Embryonic facial prominence (tissue), 1 donor: ENCODE results near the gene RABGEF1.

Source experiments
- DNase-seq: peaks from one replicate; pipeline ENCODE4 v3.0.0-alpha.2; 2016; ENCODE audit errors: extremely low spot score

RABGEF1 gene

DNA sequence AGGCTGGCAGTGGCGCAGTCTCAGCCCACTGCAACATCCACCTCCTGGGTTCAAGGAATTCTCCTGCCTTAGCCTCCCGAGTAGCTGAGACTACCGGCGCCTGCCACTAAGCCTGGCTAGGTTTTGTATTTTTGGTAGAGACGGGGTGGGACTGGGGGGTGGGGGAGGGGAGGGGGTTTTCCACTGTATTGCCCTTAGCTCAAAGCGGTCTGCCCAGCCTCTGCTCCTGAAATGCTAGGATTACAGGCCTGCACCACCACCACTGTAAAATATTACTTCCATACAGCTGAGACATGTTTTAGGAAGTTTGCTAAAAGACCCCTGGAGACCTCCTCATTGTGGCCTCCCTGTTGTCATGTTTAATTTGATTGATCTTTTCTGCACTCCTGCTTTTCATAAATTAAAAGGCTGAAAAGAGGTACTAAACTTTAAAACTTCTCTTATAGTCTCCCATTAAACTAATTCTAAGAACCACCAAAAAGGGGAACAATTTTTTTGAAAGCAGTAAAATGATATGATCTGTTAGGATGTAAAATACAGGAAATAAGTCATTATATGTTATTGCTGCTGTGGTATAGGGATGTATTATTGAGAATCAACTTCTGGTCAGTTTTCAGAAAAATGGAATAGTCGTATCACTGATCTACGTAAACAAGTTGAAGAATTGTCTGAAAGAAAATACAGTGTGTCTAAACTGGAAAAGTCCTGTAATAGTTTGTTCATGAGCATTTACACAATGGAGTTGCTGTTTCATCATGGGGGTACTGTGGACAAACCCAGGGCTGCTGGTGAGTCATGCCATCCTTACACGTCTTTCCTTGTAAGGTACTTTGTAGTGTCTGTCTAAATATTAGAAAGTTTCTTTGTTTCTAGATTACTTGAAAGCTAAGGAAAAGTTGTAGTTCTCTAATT is 107.6 kb downstream of the RABGEF1 start:
- DNase-seq: no peak

DNA sequence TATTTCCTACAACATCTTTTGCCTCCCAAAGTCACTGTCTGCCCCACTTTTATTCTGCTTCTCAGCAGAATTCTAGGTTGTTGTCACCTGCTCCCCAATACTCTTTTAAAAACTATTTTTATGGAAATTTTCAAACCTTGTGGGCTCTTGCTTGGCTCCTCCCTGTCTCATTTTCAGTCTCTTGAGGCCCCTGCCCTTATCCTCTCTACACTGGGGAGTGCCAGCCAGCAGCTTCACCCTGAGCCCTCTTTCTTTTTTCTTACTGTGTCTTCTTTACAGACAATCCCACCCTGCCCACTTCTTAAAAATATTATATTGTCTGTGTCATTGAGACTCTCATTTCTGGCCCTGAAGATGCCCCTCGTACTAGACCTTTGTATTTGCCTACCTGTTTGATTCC is 118.8 kb downstream of the RABGEF1 start:
- no peak for DNase-seq

DNA sequence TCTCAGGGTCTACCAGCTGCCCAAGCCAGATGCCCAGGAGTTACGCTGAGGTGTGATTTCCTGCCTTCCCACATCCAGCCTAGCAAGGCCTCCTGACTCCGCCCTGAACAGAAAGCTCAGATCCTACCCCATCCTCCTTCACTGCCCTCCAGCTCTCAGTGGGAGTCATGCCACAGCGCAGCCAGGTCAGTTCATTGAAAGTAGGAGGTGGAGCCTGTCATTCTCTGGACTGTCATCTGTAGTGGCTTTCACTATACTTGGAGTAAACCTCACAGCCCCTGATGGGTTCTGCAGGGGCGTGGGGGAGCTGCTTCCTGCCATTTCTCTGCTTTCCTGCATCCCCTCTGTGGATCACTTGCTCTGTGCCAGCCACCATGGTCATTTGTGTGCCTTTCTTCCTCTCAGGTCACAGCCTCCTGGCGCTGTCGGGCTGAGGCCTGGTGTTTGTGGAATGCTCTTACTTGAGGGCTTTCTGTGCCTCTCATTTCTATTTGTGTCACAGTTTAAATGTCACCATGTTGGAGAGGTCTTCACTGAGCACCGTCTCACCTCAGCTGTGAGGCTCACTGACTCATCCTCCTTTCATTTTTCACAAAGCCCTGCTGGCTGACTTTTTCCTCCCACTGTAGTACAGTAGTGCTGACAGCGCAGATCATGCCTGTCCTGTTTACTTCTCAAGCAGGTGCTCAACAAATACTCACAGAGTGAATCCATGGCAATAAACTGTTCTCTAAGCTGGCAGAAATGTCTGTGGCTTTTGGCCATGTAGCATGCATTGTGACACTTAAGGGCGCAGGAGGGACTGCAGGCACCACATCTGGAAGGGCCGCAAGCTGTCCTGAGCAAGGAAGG is 119.5 kb downstream of the RABGEF1 start:
- DNase-seq: no peak

DNA sequence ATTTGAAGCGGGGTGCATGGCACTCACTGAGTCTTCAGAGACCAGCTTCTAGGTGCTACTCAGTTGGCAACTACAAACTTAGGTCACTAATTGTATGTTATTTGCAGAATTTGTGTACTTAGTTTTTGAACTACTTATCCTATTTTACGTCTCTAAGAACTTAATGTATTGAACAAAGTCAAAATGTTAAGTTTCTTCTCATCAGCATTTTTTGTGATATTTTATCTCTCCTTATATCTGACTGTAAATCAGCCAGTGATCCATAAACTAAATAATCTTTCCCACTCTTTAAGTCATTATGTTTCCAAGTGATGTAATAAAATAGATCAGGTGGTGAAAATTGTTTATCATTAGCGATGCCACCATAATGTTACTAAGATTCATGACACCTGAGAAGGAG is 120.2 kb downstream of the RABGEF1 start:
- DNase-seq: no peak
